Fibroblast of lung (primary cell): ENCODE measurements around the gene FAM53C.
"Not testable (repeated sequence)": the region's sequence is repeated elsewhere in the genome, so short reads cannot be mapped to it uniquely, and the experiment has no call there.

Source experiments
- CTCF ChIP-seq, 2 donors: IDR thresholded peaks in 1 of 2; conservative IDR thresholded peaks in 1 of 2; 1 replicate in 1 of 2; 2 replicates in 1 of 2; pipeline ENCODE4 v1.5.1; 2011 to 2012; ENCODE audit warnings: low read length in 2 of 2, control low read depth in 1 of 2, inconsistent platforms in 1 of 2, low read depth in 1 of 2, mild to moderate bottlenecking in 1 of 2
- EZH2 ChIP-seq: IDR thresholded peaks from 2 replicates; pipeline ENCODE4 v1.5.1; 2012; ENCODE audit warnings: low read length, control low read depth, mild to moderate bottlenecking; ENCODE audit errors: missing control alignments

GRCh38 chr5:138389911-138390310, 51.8 kb downstream of the FAM53C start:
- TF ChIP-seq CTCF (conservative IDR thresholded peaks at IDR 0.05 in 1 of 2, IDR thresholded peaks at IDR 0.05 in 1 of 2; ENCODE audit: low read depth in 1 of 2, low read length in 2 of 2); EZH2: not testable (repeated sequence)
